ENCODE measurements around the gene CHST8.

CHST8 gene

DNA sequence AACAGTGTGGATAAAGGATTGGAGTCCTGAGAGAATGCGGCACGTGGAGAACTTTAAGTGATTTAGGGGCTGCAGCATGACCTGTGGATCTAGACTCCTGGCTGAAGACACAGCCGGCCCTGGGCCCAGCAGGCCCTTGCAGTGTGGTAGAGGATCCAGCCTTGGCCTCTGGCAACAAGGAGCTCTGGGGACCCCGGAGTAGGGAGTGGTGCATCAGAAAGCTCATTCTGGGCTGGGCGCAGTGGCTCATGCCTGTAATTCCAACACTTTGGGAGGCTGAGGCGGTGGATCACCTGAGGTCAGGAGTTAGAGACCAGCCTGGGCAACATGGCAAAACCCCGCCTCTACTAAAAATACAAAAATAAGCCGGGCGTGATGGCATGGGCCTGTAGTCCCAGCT lies 76.0 kb downstream of the CHST8 start:
- TF ChIP-seq, protein P1, sequence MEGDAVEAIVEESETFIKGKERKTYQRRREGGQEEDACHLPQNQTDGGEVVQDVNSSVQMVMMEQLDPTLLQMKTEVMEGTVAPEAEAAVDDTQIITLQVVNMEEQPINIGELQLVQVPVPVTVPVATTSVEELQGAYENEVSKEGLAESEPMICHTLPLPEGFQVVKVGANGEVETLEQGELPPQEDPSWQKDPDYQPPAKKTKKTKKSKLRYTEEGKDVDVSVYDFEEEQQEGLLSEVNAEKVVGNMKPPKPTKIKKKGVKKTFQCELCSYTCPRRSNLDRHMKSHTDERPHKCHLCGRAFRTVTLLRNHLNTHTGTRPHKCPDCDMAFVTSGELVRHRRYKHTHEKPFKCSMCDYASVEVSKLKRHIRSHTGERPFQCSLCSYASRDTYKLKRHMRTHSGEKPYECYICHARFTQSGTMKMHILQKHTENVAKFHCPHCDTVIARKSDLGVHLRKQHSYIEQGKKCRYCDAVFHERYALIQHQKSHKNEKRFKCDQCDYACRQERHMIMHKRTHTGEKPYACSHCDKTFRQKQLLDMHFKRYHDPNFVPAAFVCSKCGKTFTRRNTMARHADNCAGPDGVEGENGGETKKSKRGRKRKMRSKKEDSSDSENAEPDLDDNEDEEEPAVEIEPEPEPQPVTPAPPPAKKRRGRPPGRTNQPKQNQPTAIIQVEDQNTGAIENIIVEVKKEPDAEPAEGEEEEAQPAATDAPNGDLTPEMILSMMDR (IDR thresholded peaks at IDR 0.05; ENCODE audit: low read depth, low read length): no peak

DNA sequence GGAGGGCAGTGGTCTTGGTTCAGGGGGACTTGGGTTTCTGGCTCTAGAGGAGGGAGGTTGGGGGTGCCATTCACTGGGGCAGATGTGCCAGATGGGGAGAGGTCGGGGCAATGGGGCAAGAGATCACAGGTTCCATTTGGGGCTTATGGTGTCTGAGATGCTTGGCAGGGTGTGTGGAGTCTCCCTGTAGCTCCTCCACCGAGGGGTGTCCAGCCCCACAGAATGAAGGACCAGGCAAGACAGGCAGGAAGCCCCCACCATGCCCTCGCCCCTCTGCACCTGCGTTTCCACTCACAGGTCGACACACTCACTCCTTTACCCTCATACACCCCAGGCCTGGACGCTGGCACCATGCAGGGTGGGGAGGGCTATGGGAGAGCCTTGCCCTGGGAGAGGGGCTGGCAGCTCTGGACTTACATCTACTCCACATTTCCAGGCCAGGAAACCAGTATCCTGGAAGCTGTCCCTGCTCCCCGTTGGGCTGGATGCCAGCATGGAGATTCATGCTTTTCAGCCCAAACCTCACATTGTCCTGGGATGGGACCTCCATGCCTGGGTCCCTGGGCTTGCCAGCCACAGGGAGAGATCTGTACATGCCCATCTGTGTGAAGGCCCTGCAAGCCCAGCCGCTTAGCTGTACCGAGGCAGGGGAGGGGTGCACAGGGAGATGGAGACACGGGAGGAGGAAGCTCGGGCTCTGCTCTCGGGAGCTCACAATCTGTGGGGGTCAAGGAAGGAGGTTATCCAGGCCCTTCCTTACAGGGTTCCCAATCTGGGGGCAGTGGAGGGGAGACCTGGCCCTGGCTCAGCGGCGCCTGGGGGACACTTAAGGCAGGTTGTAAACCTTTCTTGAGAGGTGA lies 77.1 kb downstream of the CHST8 start:
- H3K4me3 ChIP-seq (ENCODE audit: low read depth, low read length): no peak overlapping the region
- TF ChIP-seq, protein P1 (IDR thresholded peaks at IDR 0.05; ENCODE audit: low read depth, low read length): no peak

More for the DNA sequence above, 76.0 kb downstream of the CHST8 start:
- H3K4me3 ChIP-seq (ENCODE audit: low read depth, low read length): no peak overlapping the region

DNA sequence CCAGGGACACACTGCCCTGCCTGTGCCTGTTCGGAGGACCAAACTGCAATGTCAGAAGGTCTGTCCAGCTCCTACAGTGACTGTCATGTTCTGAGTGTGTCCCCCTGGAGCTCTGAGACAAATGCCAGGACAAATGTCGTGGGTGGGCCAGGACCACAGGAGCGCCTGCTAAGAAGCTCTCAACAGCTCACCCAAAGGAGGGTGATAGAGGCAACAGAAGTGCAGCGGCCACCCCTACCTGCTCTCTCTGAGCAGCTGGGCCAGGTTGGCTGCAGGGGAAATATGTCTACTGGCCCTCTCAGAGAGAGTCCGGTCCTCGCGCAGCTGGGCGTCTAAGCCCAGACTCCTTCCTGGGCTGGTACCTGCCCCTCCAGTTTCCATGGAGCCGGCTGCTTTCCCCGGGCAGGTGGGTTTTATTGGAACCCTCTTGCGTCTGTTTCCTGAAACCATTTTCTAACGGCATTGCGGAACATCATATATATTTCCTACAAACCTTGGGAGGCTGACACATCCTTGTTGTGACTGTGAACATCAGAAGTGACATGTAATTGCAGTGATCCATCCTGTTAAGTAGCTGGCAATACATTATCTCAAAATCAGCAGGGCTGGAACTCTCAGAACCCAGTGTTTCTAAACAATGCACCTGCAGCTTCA lies 78.1 kb downstream of the CHST8 start:
- no peak overlapping the region for H3K4me3 ChIP-seq (ENCODE audit: low read depth, low read length)
- TF ChIP-seq, protein P1 (IDR thresholded peaks at IDR 0.05; ENCODE audit: low read depth, low read length): no peak

DNA sequence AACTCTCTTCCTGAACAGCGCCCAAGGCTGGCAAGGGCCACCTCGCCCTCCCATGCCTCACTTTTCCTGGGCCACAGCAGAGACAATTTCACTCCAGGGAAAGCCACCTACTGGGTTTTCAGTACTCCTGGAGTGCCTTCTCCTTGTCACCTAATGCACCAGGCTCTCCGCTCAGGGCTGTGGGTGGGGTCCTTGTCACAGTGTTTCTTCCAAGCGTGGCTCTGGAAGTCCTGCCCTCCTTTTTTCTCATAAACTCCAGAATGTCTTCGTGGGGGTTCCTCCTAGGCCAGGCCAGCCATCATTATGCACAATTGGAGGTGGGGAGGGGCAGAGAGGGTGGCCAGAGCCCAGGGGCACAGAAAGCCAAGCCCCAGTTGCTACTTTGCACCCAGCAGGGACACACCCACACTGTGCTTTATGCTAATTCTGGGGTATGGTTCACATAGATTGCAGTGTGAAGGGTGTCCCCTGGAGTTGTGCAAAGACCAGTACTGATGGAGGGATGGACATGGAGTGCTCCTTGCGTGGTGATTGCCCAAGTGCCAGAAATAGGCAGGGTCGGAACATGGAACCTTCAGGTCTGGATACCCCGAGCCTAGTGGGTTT lies 78.8 kb downstream of the CHST8 start:
- TF ChIP-seq, protein P1 (IDR thresholded peaks at IDR 0.05; ENCODE audit: low read depth, low read length): no peak

DNA sequence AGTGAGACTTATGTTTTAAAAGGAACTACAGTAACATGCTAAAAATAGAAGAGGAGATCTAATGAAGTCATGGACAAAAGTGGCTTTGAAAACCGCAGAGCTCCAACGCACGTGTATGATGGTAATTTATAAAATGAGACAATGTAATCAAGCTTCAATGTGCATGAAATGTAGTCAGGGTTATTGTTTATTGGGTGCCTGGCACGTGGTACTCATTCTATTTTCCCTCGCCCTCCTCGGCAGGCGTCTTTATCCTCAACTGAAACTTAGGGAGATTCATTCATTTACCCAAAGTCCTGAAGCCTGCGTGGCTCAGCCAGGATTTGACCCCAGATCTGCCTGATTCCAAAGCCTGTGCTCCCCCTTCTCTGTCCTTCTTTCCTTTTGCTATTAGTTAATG lies 79.8 kb downstream of the CHST8 start:
- TF ChIP-seq, protein P1 (IDR thresholded peaks at IDR 0.05; ENCODE audit: low read depth, low read length): no peak

More for the DNA sequence above, 78.8 kb downstream of the CHST8 start:
- no peak overlapping the region for H3K4me3 ChIP-seq (ENCODE audit: low read depth, low read length)

DNA sequence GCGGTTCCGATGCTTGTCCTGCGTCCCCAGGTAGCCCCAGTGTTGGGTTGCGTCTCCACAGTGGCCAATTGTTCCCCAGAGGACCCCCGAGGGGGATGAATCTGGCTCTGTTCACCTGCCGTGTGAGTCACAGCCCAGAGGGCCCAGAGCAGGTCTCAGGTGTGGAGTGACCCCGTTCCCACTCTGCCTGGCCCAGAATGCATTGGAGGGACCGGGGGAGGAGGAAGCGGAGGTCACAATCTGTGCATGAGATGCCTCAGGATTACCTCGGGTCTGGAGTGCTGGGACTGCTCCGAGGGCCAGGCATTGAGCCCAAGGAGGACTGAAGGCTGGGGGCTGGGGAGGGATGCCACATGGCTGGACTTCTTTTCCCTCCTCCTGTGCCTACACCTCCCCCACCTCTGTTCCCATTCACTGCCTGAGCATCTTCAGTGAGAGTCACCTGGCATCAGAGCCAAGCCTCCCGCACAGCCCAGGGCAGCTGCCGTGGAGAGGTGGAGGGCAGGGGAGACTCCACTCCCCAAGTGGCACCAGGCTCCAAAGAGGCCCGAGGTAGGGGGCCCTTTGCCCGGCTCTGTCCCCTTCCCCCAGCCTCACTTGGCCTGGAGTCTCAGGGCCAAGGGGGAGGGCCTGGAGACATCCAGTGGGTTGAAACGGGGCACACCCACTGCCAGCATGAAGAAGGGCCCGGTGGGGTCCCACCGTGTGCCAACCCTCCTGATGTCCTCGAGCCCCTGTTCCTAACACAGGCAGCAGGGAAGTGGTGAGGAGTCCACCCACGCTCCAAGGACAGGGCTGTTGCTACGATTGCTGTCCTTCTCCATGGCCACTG lies 81.1 kb downstream of the CHST8 start:
- TF ChIP-seq, protein P1 (IDR thresholded peaks at IDR 0.05; ENCODE audit: low read depth, low read length): no peak
- H3K4me3 ChIP-seq (ENCODE audit: low read depth, low read length): no peak overlapping the region

More for the DNA sequence above, 79.8 kb downstream of the CHST8 start:
- H3K4me3 ChIP-seq (ENCODE audit: low read depth, low read length): no peak overlapping the region
